GM19468 (cell line): ENCODE results near the gene LMNTD2.

Experiments used
- ATAC-seq: cut with Tn5 transposase; IDR thresholded peaks from one replicate; pipeline ENCODE4 v1.9.1; 2021; ENCODE audit warnings: mild to moderate bottlenecking, moderate library complexity, moderate number of reproducible peaks; ENCODE audit not compliant: unreplicated experiment; ENCODE audit errors: extremely low read depth

Gene LMNTD2

DNA sequence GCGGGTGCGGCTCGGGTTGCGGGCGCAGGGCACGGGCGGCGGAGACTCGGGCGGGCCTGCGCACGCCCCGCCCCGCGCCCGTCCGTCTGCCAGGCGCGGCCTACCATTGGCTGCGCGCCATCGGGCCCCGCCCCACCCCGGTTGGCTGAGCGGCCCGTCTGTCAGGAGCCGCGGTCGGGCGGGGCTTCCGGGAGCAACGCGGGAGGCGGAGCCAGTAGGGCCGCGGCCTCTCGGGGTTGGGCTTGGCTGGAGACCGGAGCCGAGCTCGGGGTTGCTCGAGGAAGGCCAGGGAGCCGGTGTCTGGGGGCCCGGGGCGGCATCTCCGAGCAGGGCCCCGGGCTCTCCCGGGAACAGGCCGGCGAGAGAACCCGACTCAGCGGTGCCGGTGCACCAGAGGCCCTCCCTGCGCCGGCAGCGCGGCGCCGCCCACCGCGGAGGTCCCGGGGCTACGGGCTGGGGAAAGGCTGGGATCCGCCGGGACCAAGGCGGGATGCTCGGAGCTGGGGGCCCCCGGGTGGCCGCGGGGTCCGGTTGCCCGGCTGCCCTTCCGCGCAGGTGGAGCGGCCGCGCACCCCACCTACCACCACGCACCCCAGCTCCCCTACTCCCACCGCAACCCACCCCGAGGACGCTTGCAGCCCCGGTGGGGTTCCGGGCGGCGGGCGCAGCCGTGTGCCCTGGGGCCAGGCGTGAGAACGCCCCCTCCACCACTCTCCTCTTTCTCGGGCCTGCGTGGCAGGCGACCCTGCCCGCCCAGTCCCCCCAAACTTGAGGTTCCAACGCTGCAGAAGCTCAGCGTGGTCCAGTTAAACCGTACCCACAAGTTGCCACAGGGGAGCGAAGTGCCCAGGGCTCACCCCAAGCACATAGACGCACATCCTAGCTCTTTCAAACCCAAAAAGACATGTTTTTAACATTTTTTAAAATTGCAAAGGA lies 24.8 kb downstream of the LMNTD2 start, which contains the start of gene HRAS:
Gene HRAS (minus strand): TSS at position 58 of the 936 bp plus-strand sequence.
- peak; percentile 56 for ATAC-seq

DNA sequence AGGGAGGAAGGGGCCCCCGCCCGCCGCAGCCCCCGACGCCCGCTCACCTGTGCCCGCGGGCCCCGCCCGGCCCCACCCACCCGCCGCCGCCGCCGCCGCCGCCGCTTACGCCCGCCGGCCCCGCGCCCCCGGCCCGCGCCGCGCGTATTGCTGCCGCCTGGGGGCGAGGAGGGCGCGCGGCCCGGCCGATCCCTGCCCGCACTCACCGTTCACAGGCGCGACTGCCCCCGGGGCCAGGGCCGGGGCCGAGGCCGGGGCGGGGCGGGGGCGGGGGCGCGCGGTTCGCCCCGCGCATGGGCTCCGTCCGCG lies 25.4 kb downstream of the LMNTD2 start:
- no peak for ATAC-seq

GRCh38 chr11:534396-535209 lies 25.9 kb downstream of the LMNTD2 start:
- ATAC-seq, result no peak

DNA sequence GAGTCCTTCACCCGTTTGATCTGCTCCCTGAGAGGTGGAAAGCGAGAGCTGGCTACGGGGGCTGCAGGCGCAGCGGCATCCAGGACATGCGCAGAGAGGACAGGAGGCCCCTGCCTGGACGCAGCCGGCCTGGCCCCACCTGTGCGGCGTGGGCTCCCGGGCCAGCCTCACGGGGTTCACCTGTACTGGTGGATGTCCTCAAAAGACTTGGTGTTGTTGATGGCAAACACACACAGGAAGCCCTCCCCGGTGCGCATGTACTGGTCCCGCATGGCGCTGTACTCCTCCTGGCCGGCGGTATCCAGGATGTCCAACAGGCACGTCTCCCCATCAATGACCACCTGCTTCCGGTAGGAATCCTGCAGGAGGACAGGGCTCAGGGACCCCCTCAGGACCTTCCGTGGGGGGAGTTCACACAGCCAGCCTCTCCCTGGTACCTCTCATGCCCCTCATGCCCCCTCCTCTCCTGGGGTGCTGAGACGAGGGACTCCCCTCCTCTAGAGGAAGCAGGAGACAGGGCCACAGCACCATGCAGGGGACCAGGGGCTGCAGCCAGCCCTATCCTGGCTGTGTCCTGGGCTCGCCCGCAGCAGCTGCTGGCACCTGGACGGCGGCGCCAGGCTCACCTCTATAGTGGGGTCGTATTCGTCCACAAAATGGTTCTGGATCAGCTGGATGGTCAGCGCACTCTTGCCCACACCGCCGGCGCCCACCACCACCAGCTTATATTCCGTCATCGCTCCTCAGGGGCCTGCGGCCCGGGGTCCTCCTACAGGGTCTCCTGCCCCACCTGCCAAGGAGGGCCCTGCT lies 26.7 kb downstream of the LMNTD2 start:
- ATAC-seq, result no peak

DNA sequence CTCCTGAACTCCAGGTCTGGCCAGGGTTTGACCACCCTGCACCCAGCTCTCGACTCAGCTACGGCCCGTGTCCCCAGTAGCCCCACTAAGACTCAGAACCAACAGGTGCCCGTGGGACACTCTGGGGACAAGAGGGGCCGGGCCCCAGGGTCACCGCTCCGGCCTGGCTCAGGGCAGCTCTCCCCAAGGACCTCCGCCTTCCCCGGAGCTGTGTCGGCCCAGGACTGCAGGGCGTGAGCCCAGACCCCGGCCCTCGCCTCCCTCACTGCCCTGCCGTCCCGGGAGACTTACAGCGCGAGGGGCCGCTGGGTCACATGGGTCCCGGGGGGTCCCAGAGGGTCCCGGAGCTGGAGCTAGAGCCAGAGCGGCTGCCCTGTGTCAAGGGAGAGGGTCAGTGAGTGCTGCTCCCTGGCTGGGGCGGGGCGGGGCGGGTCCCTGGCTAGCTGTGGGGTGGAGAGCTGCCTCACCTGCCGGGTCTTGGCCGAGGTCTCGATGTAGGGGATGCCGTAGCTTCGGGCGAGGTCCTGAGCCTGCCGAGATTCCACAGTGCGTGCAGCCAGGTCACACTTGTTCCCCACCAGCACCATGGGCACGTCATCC lies 27.5 kb downstream of the LMNTD2 start:
- no peak for ATAC-seq

DNA sequence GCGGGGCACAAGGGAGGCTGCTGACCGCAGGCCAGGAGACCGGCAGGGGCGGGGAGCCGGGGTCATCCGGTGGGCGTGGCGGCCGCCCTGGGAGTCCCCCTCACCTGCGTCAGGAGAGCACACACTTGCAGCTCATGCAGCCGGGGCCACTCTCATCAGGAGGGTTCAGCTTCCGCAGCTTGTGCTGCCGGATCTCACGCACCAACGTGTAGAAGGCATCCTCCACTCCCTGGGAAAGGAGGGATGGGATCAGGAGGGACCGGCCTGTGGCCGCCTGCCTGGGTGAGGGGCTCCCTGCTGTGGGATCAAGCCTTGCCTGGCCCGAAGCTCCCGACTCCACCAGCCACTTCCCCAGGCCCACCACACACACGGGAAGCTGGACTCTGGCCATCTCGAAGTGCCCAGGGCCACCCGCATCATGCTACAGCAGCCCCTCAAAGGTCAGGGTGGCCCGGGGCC lies 28.0 kb downstream of the LMNTD2 start:
- ATAC-seq, result no peak

DNA sequence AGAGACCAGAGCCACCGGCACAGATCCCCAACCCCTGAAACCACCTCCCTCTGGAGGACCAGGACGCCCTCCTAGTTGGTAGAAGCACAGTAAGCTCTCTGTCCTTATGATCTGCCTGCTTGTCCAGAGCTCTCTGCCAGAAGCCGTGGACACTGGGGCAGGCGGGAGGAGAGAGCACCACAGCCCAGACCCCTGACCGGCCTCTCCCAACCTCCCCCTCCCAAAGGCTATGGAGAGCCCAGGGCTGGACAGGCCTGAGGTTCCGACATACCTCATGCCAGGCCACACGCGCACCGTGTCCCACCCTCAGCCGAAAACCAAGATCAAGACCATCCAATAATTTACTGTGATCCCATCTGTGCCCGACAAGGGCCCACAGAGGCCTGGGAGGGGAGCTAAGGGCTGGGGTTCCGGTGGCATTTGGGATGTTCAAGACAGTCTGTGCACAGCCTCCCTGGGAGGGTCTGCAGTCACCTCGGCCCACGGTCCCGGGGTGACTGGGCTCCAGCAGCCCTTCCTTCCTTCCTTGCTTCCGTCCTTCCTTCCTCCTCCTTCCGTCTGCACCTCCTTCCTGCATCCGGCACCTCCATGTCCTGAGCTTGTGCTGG lies 28.5 kb downstream of the LMNTD2 start:
- ATAC-seq, result no peak

DNA sequence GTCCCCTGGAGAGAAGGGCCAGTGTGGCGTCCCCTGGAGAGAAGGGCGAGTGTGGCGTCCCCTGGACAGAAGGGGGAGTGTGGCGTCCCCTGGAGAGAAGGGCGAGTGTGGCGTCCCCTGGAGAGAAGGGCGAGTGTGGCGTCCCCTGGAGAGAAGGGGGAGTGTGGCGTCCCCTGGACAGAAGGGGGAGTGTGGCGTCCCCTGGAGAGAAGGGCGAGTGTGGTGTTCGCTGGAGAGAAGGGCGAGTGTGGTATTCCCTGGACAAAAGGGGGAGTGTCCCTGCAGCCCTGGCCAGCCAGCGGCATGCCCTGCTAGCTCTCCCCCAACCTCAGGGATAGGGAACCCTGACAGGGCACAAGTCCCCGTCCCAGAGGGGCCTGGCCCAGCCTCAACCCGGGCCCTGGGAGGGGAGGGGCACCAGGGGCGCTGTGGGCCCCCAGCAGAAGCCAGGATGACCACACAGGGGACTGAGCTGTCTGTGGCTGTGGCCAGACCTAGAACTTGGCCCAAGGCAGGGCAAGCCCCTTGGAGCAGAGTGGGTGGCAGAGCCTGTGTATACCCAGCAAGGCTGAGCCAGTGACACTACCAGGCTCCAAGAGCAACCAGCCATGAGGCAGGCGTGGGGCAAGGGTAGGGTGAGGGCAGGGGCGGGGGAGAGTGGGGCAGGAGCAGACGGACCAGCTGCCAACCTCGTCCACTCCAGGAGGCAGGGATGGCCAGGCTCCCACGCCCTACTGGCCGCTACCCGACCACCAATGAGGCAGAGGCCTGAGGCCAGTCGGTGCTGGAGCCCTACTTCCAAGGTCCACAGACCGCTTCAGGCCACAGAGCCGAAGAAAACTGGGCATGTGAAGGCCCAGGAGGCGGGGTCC lies 29.3 kb downstream of the LMNTD2 start:
- ATAC-seq, result no peak

GRCh38 chr11:529728-530411 lies 30.7 kb downstream of the LMNTD2 start:
- no peak for ATAC-seq

DNA sequence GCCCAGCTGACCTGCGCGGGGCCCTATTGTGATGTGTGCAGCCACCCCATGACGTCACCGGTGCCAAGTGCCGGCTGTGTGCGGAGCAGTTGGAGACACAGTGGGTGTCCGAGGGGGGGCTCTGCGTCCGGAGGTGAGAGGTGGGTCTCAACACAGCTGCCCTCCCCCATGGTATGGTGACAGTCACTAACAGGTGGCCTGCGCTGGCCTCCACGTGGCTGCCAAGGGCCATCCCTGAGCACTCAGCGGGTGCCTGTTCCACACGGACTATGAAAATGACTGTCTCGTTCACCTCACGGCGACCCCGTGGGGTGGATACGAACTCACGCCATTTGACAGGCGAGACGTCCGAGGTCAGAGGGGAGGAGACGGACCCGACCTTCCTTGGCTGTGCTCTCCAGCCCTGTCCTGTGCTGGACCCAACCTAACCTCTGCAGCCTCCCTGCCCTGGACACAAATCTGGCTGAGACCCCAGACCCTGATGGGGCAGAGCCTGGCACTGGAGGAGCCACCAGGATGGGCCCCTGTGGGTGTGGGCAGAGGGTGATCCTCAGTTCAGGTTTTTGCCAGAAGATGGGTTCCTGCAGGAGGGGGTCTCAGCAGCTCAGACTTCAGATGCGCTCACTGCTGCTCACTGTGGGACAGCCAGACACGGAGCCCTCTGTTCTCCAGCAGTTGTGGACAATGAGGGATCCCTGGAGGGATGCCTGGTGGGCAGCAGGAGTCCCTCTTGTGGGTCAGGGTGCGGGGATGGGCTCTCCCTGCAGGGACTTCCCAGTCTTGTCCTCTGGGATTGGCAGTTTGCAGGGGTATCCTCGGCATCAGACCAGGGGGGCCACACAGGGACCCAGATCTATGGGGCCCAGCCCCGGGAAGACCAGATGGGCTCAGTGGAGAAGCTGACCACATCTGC lies 31.5 kb downstream of the LMNTD2 start:
- no peak for ATAC-seq

GRCh38 chr11:528166-528814 lies 32.2 kb downstream of the LMNTD2 start:
- no peak for ATAC-seq

DNA sequence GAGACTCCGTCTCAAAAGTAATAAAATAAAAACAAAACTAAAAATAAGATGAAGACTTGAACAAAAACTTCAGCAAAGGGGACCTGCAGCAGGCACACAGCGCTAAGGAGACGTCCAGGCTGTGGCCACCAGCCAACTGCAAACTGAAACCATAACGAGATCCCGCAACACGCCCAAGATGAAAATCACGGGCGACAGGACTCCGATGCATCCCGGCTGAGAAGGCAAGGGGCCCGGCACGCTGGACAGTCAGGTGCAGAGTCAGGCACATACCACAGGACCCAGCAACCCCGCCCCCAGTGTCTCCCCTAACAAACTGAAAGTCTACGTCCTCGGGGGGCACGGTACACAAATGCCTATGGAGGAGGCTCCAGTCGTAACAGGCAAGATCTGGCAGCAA lies 34.3 kb downstream of the LMNTD2 start:
- ATAC-seq, result no peak

- ATAC-seq, result no peak
These were observed 39.3 kb downstream of the LMNTD2 start for GRCh38 chr11:521177-521688.

GRCh38 chr11:520428-521176 lies 39.9 kb downstream of the LMNTD2 start:
- ATAC-seq, result no peak

- no peak for ATAC-seq
These were observed 41.9 kb downstream of the LMNTD2 start for GRCh38 chr11:518463-519202.
